ENCODE measurements around the gene AP1G2.

The AP1G2 gene, protein sequence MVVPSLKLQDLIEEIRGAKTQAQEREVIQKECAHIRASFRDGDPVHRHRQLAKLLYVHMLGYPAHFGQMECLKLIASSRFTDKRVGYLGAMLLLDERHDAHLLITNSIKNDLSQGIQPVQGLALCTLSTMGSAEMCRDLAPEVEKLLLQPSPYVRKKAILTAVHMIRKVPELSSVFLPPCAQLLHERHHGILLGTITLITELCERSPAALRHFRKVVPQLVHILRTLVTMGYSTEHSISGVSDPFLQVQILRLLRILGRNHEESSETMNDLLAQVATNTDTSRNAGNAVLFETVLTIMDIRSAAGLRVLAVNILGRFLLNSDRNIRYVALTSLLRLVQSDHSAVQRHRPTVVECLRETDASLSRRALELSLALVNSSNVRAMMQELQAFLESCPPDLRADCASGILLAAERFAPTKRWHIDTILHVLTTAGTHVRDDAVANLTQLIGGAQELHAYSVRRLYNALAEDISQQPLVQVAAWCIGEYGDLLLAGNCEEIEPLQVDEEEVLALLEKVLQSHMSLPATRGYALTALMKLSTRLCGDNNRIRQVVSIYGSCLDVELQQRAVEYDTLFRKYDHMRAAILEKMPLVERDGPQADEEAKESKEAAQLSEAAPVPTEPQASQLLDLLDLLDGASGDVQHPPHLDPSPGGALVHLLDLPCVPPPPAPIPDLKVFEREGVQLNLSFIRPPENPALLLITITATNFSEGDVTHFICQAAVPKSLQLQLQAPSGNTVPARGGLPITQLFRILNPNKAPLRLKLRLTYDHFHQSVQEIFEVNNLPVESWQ

DNA sequence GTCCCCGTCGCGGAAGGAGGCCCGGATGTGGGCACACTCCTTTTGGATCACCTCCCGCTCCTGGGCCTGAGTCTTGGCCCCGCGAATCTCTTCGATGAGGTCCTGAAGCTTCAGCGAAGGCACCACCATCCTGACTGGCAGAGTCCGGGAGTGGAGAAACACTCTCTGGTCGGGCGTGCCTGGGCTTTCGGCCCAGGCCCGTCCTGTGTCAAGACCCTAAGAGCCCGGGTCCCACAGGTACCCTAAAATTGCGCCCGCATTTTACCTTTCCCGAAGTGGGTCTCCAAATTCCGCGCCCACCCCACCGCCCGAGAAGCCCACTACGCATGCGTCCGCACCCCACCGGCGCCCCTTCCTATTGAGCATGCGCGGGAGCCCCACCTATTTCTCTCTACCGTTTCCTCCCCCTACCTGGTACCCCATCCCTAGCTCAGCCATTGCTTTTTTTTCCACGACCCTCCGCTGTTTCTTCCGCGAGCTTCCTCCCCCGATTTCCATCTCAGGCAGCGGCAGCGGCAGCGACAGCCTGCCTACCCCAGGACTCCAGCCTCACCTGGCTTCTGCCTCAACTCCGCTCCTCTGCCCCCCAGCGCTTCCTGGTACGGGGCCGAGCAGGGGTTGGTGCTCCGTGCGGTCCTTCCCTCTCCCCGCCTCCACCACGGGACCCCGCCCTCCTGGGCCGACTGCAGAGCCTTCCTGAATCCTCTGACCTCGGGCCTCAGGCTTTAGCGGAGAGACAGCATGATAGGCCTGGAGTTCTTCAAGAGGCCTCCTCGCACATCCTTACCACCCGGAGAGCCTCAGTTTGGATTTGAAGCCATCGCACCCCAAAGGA is at the start of gene AP1G2:
AP1G2 (minus strand) TSS at position 606 of the 835 bp plus-strand sequence; CDS start at position 129, 477 bp downstream.
- H3K4me3 ChIP-seq (replicated peaks; ENCODE audit: low read depth, low read length) = peak within 1 kb of the TSS; percentile 48
- TF ChIP-seq, protein P1, sequence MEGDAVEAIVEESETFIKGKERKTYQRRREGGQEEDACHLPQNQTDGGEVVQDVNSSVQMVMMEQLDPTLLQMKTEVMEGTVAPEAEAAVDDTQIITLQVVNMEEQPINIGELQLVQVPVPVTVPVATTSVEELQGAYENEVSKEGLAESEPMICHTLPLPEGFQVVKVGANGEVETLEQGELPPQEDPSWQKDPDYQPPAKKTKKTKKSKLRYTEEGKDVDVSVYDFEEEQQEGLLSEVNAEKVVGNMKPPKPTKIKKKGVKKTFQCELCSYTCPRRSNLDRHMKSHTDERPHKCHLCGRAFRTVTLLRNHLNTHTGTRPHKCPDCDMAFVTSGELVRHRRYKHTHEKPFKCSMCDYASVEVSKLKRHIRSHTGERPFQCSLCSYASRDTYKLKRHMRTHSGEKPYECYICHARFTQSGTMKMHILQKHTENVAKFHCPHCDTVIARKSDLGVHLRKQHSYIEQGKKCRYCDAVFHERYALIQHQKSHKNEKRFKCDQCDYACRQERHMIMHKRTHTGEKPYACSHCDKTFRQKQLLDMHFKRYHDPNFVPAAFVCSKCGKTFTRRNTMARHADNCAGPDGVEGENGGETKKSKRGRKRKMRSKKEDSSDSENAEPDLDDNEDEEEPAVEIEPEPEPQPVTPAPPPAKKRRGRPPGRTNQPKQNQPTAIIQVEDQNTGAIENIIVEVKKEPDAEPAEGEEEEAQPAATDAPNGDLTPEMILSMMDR (IDR thresholded peaks at IDR 0.05; ENCODE audit: low read depth, low read length, missing control alignments) = no peak
- DNase-seq (ENCODE audit: extremely low read depth, low read depth) = no peak

DNA sequence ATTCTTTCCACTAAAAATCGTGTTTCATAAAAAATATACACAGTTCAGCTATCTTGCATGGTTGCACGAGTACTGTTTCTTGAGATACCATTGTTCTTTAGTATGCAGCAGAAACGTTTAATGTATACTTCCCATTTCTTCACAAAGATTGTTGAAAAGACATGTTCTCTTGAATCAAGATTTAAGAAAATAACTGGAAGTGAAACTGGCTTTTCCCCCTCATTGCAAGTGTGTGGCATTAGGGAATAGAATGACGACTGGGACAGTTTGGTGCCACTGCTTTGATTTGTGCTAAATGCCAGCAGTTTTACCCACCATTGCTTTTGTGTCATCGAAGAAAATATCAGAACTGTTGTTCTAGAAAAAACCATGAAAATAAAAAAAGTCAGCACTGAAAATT is 48.3 kb upstream of the AP1G2 start:
- DNase-seq (ENCODE audit: extremely low read depth, low read depth) = no peak

DNA sequence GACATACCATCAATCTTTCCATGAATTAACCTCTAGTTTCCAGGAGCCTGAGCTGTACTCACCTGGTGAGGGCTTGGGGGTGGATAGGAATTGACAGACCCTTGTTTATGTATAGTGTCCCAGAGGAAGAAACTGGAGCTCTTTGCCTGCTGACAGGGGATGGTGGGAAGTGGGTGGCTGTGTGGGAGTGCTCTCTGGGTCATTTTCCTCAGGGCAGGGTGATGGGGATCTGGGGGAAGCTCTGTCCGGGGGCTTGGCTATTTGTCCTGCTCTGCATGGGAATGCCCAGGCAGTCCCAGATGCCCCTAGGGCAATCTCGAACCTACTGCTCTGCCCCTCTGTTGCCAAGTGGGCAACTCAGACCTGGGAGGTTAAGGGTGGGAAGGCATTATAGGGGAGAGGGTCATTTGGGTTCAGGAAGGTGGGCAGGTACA is 46.8 kb upstream of the AP1G2 start:
- no peak for DNase-seq (ENCODE audit: extremely low read depth, low read depth)
- H3K4me3 ChIP-seq (replicated peaks; ENCODE audit: low read depth, low read length) = no peak overlapping the region
- TF ChIP-seq, protein P1 (IDR thresholded peaks at IDR 0.05; ENCODE audit: low read depth, low read length, missing control alignments) = no peak

More for the DNA sequence above, 48.3 kb upstream of the AP1G2 start:
- no peak overlapping the region for H3K4me3 ChIP-seq (replicated peaks; ENCODE audit: low read depth, low read length)
- TF ChIP-seq, protein P1 (IDR thresholded peaks at IDR 0.05; ENCODE audit: low read depth, low read length, missing control alignments) = no peak

DNA sequence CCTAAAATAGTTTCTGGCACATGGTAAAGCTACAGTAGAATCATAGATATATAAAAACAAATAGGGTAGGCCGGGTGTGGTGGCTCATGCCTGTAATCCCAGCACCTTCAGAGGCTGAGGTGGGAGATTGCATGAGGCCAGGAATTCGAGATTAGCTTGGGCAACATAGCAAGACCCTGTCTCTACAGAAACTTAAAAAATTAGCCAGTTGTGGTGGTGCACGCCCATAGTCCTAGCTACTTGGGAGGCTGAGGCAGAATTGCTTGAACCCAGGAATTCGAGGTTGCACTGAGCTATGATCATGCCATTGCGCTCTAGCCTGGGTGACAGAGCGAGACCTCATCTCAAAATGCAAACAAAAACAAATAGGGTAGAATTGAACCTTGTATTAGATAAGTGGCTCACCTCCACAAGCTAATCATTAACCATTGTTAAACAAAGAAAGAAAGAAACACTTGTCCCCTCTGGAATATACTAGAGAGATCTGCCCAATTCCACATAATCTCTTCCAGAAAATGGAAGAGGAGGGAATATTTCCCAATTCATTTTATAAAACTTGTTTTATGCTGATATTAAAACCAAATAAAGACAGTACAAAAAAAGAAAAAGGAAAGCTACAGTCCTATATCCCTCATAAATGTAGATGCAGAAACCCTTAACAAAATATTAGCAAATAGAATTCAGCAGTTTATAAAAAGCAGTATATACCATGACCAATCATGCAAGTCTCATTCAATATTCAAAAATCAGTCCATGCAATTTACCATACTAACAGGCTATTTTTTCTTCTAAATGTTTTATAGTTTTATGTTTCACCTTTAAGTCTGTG is 45.9 kb upstream of the AP1G2 start:
- no peak overlapping the region for H3K4me3 ChIP-seq (replicated peaks; ENCODE audit: low read depth, low read length)
- TF ChIP-seq, protein P1 (IDR thresholded peaks at IDR 0.05; ENCODE audit: low read depth, low read length, missing control alignments) = no peak
- no peak for DNase-seq (ENCODE audit: extremely low read depth, low read depth)

DNA sequence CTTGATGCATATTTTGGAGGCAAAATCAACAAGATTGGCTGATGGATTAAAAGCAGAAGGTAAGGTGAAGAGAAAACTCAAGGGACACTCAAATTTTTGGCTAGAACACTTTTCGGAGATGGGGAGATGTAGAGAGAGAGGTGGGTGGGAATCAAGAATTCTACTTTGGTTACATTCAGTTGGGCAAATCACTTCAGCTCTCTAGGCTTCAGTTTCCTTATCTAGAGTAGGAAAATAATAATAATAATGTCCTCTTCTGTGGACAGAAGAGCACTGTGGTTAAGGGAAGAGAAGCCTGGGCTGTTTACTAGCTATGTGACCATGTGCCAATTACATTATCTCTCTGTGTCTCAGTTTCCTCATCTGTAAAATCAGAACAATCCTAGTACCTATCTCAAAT is 45.2 kb upstream of the AP1G2 start:
- TF ChIP-seq, protein P1 (IDR thresholded peaks at IDR 0.05; ENCODE audit: low read depth, low read length, missing control alignments) = no peak
- no peak for DNase-seq (ENCODE audit: extremely low read depth, low read depth)
- no peak overlapping the region for H3K4me3 ChIP-seq (replicated peaks; ENCODE audit: low read depth, low read length)

DNA sequence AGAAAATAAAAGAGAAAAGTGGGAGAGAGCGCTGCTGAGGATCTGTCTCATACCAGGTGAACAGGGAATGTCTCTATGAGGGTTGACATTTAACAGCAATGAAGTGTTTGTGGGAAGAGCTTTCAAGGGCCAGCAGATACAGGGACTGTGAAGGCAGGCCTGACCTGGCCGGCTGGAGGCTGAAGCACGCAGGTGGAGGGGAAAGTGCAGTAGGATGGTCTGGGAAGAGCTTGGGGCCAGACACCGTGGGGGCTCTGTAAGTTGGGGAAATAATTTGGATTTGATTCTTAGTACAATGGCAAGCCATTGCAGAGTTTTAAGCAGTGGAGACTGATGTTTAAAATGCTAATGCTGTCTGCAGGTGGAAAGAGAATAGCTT is 44.8 kb upstream of the AP1G2 start:
- TF ChIP-seq, protein P1 (IDR thresholded peaks at IDR 0.05; ENCODE audit: low read depth, low read length, missing control alignments) = no peak
- no peak overlapping the region for H3K4me3 ChIP-seq (replicated peaks; ENCODE audit: low read depth, low read length)
- no peak for DNase-seq (ENCODE audit: extremely low read depth, low read depth)
